ENCODE measurements around the gene OR10H4. TPM values are rescaled to one million over a fixed set of nuclear protein-coding genes. Genes with fewer than 3 reads are reported as not detected.

The OR10H4 gene
- total RNA-seq, 1 experiment from 2014 or later, result not detected

Other genes starting within 250 kb of the OR10H4 start
- not detected in 2 replicates for gene OR10H2, start 221.0 kb upstream of the OR10H4 start, total RNA-seq (2014; rRNA removed; shearing (Covaris generic))
- gene OR10H3, start 211.0 kb upstream of the OR10H4 start, total RNA-seq (2014; rRNA removed; shearing (Covaris generic)), result not detected in 2 replicates
- gene OR10H5, start 161.3 kb upstream of the OR10H4 start, total RNA-seq (2014; rRNA removed; shearing (Covaris generic)), result not detected in 2 replicates
- not detected in 2 replicates for gene OR10H1, start 133.3 kb upstream of the OR10H4 start, total RNA-seq (2014; rRNA removed; shearing (Covaris generic))
- 2.3 and 6.3 TPM in 2 replicates for gene CYP4F2, start 50.9 kb upstream of the OR10H4 start, total RNA-seq (2014; rRNA removed; shearing (Covaris generic))
- 0.75 and 0.80 TPM in 2 replicates for gene CYP4F11, start 14.5 kb upstream of the OR10H4 start, total RNA-seq (2014; rRNA removed; shearing (Covaris generic))
- gene TPM4, start 127.5 kb downstream of the OR10H4 start, total RNA-seq (2014; rRNA removed; shearing (Covaris generic)), result 367 and 385 TPM in 2 replicates
- gene RAB8A, start 162.9 kb downstream of the OR10H4 start, total RNA-seq (2014; rRNA removed; shearing (Covaris generic)), result 92.9 and 111 TPM in 2 replicates
- not detected in 2 replicates for gene HSH2D, start 194.7 kb downstream of the OR10H4 start, total RNA-seq (2014; rRNA removed; shearing (Covaris generic))
- not detected in 2 replicates for gene CIB3, start 224.5 kb downstream of the OR10H4 start, total RNA-seq (2014; rRNA removed; shearing (Covaris generic))
- gene FAM32A, start 236.4 kb downstream of the OR10H4 start, total RNA-seq (2014; rRNA removed; shearing (Covaris generic)), result 161 and 172 TPM in 2 replicates
- 91.4 and 95.6 TPM in 2 replicates for gene AP1M1, start 248.9 kb downstream of the OR10H4 start, total RNA-seq (2014; rRNA removed; shearing (Covaris generic))

Measured in G401 (cell line).